HG03095 (cell line): Measurements from ENCODE around the gene JMJD7.
"Not testable (repeated sequence)": the region's sequence is repeated elsewhere in the genome, so short reads cannot be mapped to it uniquely, and the experiment has no call there.

Experiments used
- ATAC-seq: cut with Tn5 transposase; IDR thresholded peaks from one replicate; pipeline ENCODE4 v1.9.1; 2021; ENCODE audit warnings: moderate library complexity; ENCODE audit not compliant: unreplicated experiment

The JMJD7 gene

GRCh38 chr15:41819455-41820050, 8.3 kb upstream of the JMJD7 start:
- no peak for ATAC-seq

- no peak for ATAC-seq
Measured at GRCh38 chr15:41820791-41821423, 7.0 kb upstream of the JMJD7 start.

- ATAC-seq = no peak
Measured at GRCh38 chr15:41821831-41822230, 6.1 kb upstream of the JMJD7 start.

GRCh38 chr15:41822471-41822870, 5.4 kb upstream of the JMJD7 start:
- ATAC-seq = no peak

GRCh38 chr15:41822957-41823356, 4.9 kb upstream of the JMJD7 start:
- ATAC-seq = no peak

- no peak for ATAC-seq
Measured at GRCh38 chr15:41823502-41823901, 4.4 kb upstream of the JMJD7 start.

- no peak for ATAC-seq
Measured at GRCh38 chr15:41824062-41824745, 3.7 kb upstream of the JMJD7 start.

GRCh38 chr15:41825145-41825544, 2.7 kb upstream of the JMJD7 start:
- no peak for ATAC-seq

- ATAC-seq = no peak
Measured at GRCh38 chr15:41825572-41826535, 2.0 kb upstream of the JMJD7 start.

- ATAC-seq = no peak
Measured at GRCh38 chr15:41827290-41827879, 507 bp upstream of the JMJD7 start.

GRCh38 chr15:41828807-41829141, 882 bp downstream of the JMJD7 start:
- ATAC-seq = no peak

GRCh38 chr15:41829959-41830646, 2.2 kb downstream of the JMJD7 start:
- no peak for ATAC-seq

GRCh38 chr15:41831291-41831690, 3.4 kb downstream of the JMJD7 start:
- ATAC-seq = not testable (repeated sequence)

- no peak for ATAC-seq
Measured at GRCh38 chr15:41832208-41832607, 4.3 kb downstream of the JMJD7 start.

GRCh38 chr15:41832875-41833274, 5.0 kb downstream of the JMJD7 start:
- ATAC-seq = no peak

GRCh38 chr15:41834096-41834495, 6.2 kb downstream of the JMJD7 start:
- no peak for ATAC-seq

GRCh38 chr15:41836073-41836472, 8.2 kb downstream of the JMJD7 start:
- ATAC-seq = no peak

GRCh38 chr15:41836713-41837454, 9.0 kb downstream of the JMJD7 start:
- no peak for ATAC-seq

GRCh38 chr15:41838400-41838897, 10.6 kb downstream of the JMJD7 start, which contains the start of gene PLA2G4B:
Gene PLA2G4B (plus strand): TSS chr15:41838847. CDS start chr15:41838914, 67 bp downstream.
- no peak for ATAC-seq
